ENCODE data around the gene HEXIM2. TPM values are rescaled to one million over a fixed set of nuclear protein-coding genes. Genes with fewer than 3 reads are reported as not detected.
A peak's percentile ranks its signal among the peaks of the same experiment; 100 is the strongest.

The HEXIM2 gene
- polyA plus RNA-seq, 10 donors = 4.9 to 9.4 (median 7.3) TPM

GRCh38 chr17:45143767-45144198 is 17.9 kb upstream of the HEXIM2 start:
- peak; percentile 83 to 95 (median 84) for DNase-seq

GRCh38 chr17:45144199-45145034 is 17.3 kb upstream of the HEXIM2 start:
- DNase-seq = peak in 1 of 3 donors; percentile 68

- no peak for DNase-seq
Observed at GRCh38 chr17:45145035-45145389, 16.7 kb upstream of the HEXIM2 start.

GRCh38 chr17:45146166-45146565 is 15.5 kb upstream of the HEXIM2 start:
- no peak for DNase-seq

GRCh38 chr17:45146592-45146889 is 15.1 kb upstream of the HEXIM2 start:
- DNase-seq = no peak

GRCh38 chr17:45146890-45147580 is 14.6 kb upstream of the HEXIM2 start:
- DNase-seq = peak in 2 of 3 donors; percentile 91 to 96

GRCh38 chr17:45147581-45148182 is 14.0 kb upstream of the HEXIM2 start:
- peak; percentile 94 to 98 (median 96) for DNase-seq

- peak; percentile 100 for DNase-seq
Observed at GRCh38 chr17:45148183-45149036, 13.3 kb upstream of the HEXIM2 start, which contains the start of gene HEXIM1. HEXIM1 (plus strand) TSS chr17:45148475; CDS start chr17:45149191, 716 bp downstream.

- DNase-seq = peak; percentile 90 to 96 (median 93)
Observed at GRCh38 chr17:45149037-45149668, 12.5 kb upstream of the HEXIM2 start.

GRCh38 chr17:45149669-45150664 is 11.7 kb upstream of the HEXIM2 start:
- peak in 1 of 3 donors; percentile 78 for DNase-seq

- peak in 1 of 3 donors; percentile 70 for DNase-seq
Observed at GRCh38 chr17:45150911-45151809, 10.5 kb upstream of the HEXIM2 start.

- no peak for DNase-seq
Observed at GRCh38 chr17:45155029-45155428, 6.6 kb upstream of the HEXIM2 start.

- DNase-seq = no peak
Observed at GRCh38 chr17:45155483-45155882, 6.2 kb upstream of the HEXIM2 start.

GRCh38 chr17:45156242-45156641 is 5.4 kb upstream of the HEXIM2 start:
- DNase-seq = no peak

- peak; percentile 75 to 93 (median 81) for DNase-seq
Observed at GRCh38 chr17:45160447-45161287, 1.0 kb upstream of the HEXIM2 start.

GRCh38 chr17:45162025-45162687 is 481 bp downstream of the HEXIM2 start:
- no peak for DNase-seq

- DNase-seq = no peak
Observed at GRCh38 chr17:45164734-45165269, 3.1 kb downstream of the HEXIM2 start.
